ENCODE measurements around the gene CNOT6. TPM values are rescaled to one million over a fixed set of nuclear protein-coding genes. Genes with fewer than 3 reads are reported as not detected.

The CNOT6 gene
- total RNA-seq, 1 experiment from 2014 or later: 32.8 TPM

DNA sequence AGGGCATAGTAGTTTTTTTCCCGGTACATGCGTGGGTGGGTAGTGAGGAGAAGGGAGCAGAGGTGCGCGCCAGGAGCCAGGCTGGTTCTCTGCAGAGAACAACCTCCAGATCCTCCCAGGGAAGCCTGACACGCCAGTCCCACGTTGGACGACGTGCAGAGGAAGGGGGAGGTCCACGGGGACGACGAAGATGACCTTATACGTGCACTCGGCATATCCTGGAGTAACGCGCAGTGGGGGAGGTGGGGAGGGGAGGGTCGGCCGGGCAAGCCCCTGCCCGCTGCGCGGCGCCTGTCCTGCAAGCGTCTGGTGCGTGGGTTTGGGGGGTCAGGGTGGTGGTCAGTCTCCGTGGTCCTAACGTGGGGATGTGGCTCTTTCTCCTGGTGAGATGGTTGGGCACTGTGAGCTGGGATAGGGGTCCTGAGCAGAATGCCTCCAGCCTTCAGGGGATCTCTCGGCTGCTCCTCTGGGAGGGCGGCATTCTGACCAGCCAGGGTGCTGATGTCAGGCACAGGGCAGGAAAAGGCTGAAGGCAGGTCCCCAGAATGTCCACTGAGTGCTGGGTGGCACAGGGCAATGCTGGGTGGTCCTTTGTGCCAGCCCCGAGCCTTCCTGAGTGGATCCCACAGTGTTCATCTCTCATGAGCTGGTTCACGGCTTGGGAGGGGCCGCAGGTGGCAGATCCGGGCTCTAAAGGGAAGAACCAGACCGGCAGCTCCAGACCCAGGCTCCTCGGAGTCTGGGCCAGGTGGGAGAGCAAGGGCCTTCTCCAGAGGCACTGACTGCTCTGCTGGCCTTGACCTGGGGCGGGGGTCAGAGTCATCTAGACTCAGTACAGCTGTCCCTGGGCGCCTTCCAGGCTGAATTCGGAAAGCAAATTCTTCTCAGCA is 107.7 kb downstream of the CNOT6 start:
- no TSS peak for BruUV-seq (replicated peaks)
- Histone ChIP-seq H3K4me1 (ENCODE audit: control insufficient read depth, insufficient read depth, low read length) (no peaks in the 10 kb centered on the region), H3K27ac (ENCODE audit: low read length) (no peak overlapping the region), H3K9me3 (ENCODE audit: control insufficient read depth, insufficient read depth, low read depth, low read length) (no peaks in the 10 kb centered on the region), H3K36me3 (ENCODE audit: control insufficient read depth, insufficient read depth, low read length) (no peaks in the 10 kb centered on the region), H3K4me3 (ENCODE audit: low read depth in 2 of 2, low read length in 2 of 2) (no peak overlapping the region), H3K27me3 (ENCODE audit: control insufficient read depth, insufficient read depth, low read length) (no peaks in the 10 kb centered on the region)
- ChIA-PET CTCF (interaction anchor here (0.5 kb wide), 1 partner anchor 76 kb away, joined by 5 read pairs; no protein-coding TSS in a partner anchor), POLR2A (no interaction called here)
- ATAC-seq: no peak
- intact Hi-C loops (cut with micrococcal nuclease; ENCODE audit: unreplicated experiment) (no loop called here), in situ Hi-C loops (cut with HindIII; ENCODE audit: low pct_unique_long_range_greater_than_20kb, low sequenced_read_pairs) (no loop called here)
- DNase-seq (ENCODE audit: low read depth, low spot score): no peak
- TF ChIP-seq, protein P1, sequence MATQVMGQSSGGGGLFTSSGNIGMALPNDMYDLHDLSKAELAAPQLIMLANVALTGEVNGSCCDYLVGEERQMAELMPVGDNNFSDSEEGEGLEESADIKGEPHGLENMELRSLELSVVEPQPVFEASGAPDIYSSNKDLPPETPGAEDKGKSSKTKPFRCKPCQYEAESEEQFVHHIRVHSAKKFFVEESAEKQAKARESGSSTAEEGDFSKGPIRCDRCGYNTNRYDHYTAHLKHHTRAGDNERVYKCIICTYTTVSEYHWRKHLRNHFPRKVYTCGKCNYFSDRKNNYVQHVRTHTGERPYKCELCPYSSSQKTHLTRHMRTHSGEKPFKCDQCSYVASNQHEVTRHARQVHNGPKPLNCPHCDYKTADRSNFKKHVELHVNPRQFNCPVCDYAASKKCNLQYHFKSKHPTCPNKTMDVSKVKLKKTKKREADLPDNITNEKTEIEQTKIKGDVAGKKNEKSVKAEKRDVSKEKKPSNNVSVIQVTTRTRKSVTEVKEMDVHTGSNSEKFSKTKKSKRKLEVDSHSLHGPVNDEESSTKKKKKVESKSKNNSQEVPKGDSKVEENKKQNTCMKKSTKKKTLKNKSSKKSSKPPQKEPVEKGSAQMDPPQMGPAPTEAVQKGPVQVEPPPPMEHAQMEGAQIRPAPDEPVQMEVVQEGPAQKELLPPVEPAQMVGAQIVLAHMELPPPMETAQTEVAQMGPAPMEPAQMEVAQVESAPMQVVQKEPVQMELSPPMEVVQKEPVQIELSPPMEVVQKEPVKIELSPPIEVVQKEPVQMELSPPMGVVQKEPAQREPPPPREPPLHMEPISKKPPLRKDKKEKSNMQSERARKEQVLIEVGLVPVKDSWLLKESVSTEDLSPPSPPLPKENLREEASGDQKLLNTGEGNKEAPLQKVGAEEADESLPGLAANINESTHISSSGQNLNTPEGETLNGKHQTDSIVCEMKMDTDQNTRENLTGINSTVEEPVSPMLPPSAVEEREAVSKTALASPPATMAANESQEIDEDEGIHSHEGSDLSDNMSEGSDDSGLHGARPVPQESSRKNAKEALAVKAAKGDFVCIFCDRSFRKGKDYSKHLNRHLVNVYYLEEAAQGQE (IDR thresholded peaks at IDR 0.05; ENCODE audit: insufficient read depth in 1 of 2, low read depth in 2 of 2, low read length in 1 of 2): no peak
- TF ChIP-seq TCF7L2 (IDR thresholded peaks at IDR 0.05; ENCODE audit: low read depth, low read length) (no peak), POLR2AphosphoS5 (IDR thresholded peaks at IDR 0.05; ENCODE audit: low read depth, low read length) (no peak), SIN3A (IDR thresholded peaks at IDR 0.05; ENCODE audit: borderline replicate concordance, insufficient read depth, low read depth, low read length) (no peak)
- TF ChIP-seq, protein P2, sequence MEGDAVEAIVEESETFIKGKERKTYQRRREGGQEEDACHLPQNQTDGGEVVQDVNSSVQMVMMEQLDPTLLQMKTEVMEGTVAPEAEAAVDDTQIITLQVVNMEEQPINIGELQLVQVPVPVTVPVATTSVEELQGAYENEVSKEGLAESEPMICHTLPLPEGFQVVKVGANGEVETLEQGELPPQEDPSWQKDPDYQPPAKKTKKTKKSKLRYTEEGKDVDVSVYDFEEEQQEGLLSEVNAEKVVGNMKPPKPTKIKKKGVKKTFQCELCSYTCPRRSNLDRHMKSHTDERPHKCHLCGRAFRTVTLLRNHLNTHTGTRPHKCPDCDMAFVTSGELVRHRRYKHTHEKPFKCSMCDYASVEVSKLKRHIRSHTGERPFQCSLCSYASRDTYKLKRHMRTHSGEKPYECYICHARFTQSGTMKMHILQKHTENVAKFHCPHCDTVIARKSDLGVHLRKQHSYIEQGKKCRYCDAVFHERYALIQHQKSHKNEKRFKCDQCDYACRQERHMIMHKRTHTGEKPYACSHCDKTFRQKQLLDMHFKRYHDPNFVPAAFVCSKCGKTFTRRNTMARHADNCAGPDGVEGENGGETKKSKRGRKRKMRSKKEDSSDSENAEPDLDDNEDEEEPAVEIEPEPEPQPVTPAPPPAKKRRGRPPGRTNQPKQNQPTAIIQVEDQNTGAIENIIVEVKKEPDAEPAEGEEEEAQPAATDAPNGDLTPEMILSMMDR (IDR thresholded peaks at IDR 0.05): no peak

DNA sequence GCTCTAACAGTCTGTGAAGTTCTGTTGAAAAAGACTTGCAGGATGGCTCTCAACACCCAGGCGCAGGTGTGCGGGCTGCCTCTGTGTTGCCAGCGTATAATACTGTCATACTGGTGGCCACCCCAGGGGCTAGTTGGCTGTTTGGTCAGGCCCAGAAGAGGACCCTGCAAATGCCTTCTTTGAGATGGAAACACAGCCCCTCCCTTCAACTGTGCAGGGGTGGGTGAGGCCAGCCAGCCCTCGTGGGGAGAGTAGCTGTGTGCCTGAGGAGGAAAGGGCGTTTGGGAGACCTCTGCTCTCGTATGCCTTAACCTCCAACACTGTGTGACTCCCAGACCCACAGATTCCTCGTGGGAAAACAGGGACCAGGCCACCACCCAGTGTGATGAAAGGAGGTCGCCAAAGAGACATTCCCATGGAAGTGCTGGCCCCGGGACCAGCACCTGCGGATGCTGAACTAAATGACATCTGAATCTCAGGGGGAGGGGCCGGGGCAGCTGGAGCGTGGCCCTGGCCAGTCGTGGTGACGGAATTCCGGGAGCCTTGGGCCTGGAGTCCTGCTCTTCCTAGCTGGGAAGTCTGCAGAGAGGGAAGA is 108.4 kb downstream of the CNOT6 start:
- no peak overlapping the region for H3K4me3 ChIP-seq (ENCODE audit: low read depth in 2 of 2, low read length in 2 of 2)

More for the DNA sequence above, 108.4 kb downstream of the CNOT6 start:
- TF ChIP-seq POLR2AphosphoS5 (IDR thresholded peaks at IDR 0.05; ENCODE audit: low read depth, low read length): no peak
- TF ChIP-seq SIN3A (IDR thresholded peaks at IDR 0.05; ENCODE audit: borderline replicate concordance, insufficient read depth, low read depth, low read length): no peak
- no peak for TF ChIP-seq TCF7L2 (IDR thresholded peaks at IDR 0.05; ENCODE audit: low read depth, low read length)
- TF ChIP-seq, protein P1 (IDR thresholded peaks at IDR 0.05; ENCODE audit: insufficient read depth in 1 of 2, low read depth in 2 of 2, low read length in 1 of 2): no peak
- TF ChIP-seq, protein P2 (IDR thresholded peaks at IDR 0.05): no peak
- in situ Hi-C loops (cut with HindIII; ENCODE audit: low pct_unique_long_range_greater_than_20kb, low sequenced_read_pairs): no loop called here
- ATAC-seq (no peak), DNase-seq (ENCODE audit: low read depth, low spot score) (no peak)
- CTCF ChIA-PET: interaction anchor here (0.5 kb wide), 2 partner anchors 77 to 135 kb away, joined by 5 to 10 read pairs; no protein-coding TSS in a partner anchor
- POLR2A ChIA-PET: no interaction called here
- Histone ChIP-seq H3K9me3 (ENCODE audit: control insufficient read depth, insufficient read depth, low read depth, low read length) (no peaks in the 10 kb centered on the region), H3K27me3 (ENCODE audit: control insufficient read depth, insufficient read depth, low read length) (no peaks in the 10 kb centered on the region), H3K27ac (ENCODE audit: low read length) (no peak overlapping the region), H3K4me1 (ENCODE audit: control insufficient read depth, insufficient read depth, low read length) (no peaks in the 10 kb centered on the region), H3K36me3 (ENCODE audit: control insufficient read depth, insufficient read depth, low read length) (no peaks in the 10 kb centered on the region)
- no TSS peak for BruUV-seq (replicated peaks)
- intact Hi-C loops (cut with micrococcal nuclease; ENCODE audit: unreplicated experiment): no loop called here
